Measurements from ENCODE around the gene ITSN1. TPM values are rescaled to one million over a fixed set of nuclear protein-coding genes. Genes with fewer than 3 reads are reported as not detected.

The ITSN1 gene
- total and polyA plus RNA-seq, 2 donors: 7.2 to 7.4 TPM

GRCh38 chr21:33647587-33647986 lies 5.3 kb downstream of the ITSN1 start:
- Histone ChIP-seq H3K36me3 (ENCODE audit: control insufficient read depth in 2 of 2, insufficient read depth in 2 of 2, low read length in 1 of 2) (no peaks in the 10 kb centered on the region), H3K27me3 (ENCODE audit: control insufficient read depth in 2 of 2, insufficient read depth in 1 of 2, low read length in 1 of 2) (peaks cover 7 to 10% of the 10 kb centered on the region in 2 donors), H3K4me3 (ENCODE audit: low read length in 2 of 2) (no peak overlapping the region), H3K27ac (ENCODE audit: low read depth in 1 of 2, low read length in 1 of 2) (no peak overlapping the region), H3K4me1 (ENCODE audit: control insufficient read depth in 2 of 2, insufficient read depth in 2 of 2, low read length in 2 of 2) (peaks cover 4 to 6% of the 10 kb centered on the region in 2 donors), H3K9me3 (ENCODE audit: control insufficient read depth in 2 of 2, insufficient read depth in 1 of 2, low read length in 1 of 2) (no peaks in the 10 kb centered on the region)
- no peak for DNase-seq (ENCODE audit: low read depth in 6 of 9, low spot score in 9 of 9)
- 97% methylated on average over 3 of the region's 3 CpGs for WGBS

GRCh38 chr21:33648555-33648954 lies 6.3 kb downstream of the ITSN1 start:
- H3K27ac ChIP-seq (ENCODE audit: low read depth in 1 of 2, low read length in 1 of 2): no peak overlapping the region
- H3K4me1 ChIP-seq (ENCODE audit: control insufficient read depth in 2 of 2, insufficient read depth in 2 of 2, low read length in 2 of 2): peaks cover 2 to 4% of the 10 kb centered on the region in 2 donors
- peaks cover 4 to 6% of the 10 kb centered on the region in 2 donors for H3K27me3 ChIP-seq (ENCODE audit: control insufficient read depth in 2 of 2, insufficient read depth in 1 of 2, low read length in 1 of 2)
- H3K4me3 ChIP-seq (ENCODE audit: low read length in 2 of 2): no peak overlapping the region
- H3K9me3 ChIP-seq (ENCODE audit: control insufficient read depth in 2 of 2, insufficient read depth in 1 of 2, low read length in 1 of 2): no peaks in the 10 kb centered on the region
- no peaks in the 10 kb centered on the region for H3K36me3 ChIP-seq (ENCODE audit: control insufficient read depth in 2 of 2, insufficient read depth in 2 of 2, low read length in 1 of 2)
- WGBS: 100% methylated on average over 1 of the region's 1 CpG
- no peak for DNase-seq (ENCODE audit: low read depth in 6 of 9, low spot score in 9 of 9)

GRCh38 chr21:33650230-33650629 lies 7.9 kb downstream of the ITSN1 start:
- Histone ChIP-seq H3K4me1 (ENCODE audit: control insufficient read depth in 2 of 2, insufficient read depth in 2 of 2, low read length in 2 of 2) (peaks cover 0 to 2% of the 10 kb centered on the region in 2 donors), H3K4me3 (ENCODE audit: low read length in 2 of 2) (no peak overlapping the region), H3K9me3 (ENCODE audit: control insufficient read depth in 2 of 2, insufficient read depth in 1 of 2, low read length in 1 of 2) (no peaks in the 10 kb centered on the region), H3K36me3 (ENCODE audit: control insufficient read depth in 2 of 2, insufficient read depth in 2 of 2, low read length in 1 of 2) (no peaks in the 10 kb centered on the region), H3K27me3 (ENCODE audit: control insufficient read depth in 2 of 2, insufficient read depth in 1 of 2, low read length in 1 of 2) (no peaks in the 10 kb centered on the region), H3K27ac (ENCODE audit: low read depth in 1 of 2, low read length in 1 of 2) (no peak overlapping the region)
- WGBS: 95% methylated on average over 7 of the region's 7 CpGs
- DNase-seq (ENCODE audit: low read depth in 6 of 9, low spot score in 9 of 9): no peak

- Histone ChIP-seq H3K4me3 (ENCODE audit: low read length in 2 of 2) (no peak overlapping the region), H3K27me3 (ENCODE audit: control insufficient read depth in 2 of 2, insufficient read depth in 1 of 2, low read length in 1 of 2) (no peaks in the 10 kb centered on the region), H3K9me3 (ENCODE audit: control insufficient read depth in 2 of 2, insufficient read depth in 1 of 2, low read length in 1 of 2) (no peaks in the 10 kb centered on the region), H3K36me3 (ENCODE audit: control insufficient read depth in 2 of 2, insufficient read depth in 2 of 2, low read length in 1 of 2) (no peaks in the 10 kb centered on the region), H3K4me1 (ENCODE audit: control insufficient read depth in 2 of 2, insufficient read depth in 2 of 2, low read length in 2 of 2) (peaks cover 0 to 2% of the 10 kb centered on the region in 2 donors), H3K27ac (ENCODE audit: low read depth in 1 of 2, low read length in 1 of 2) (no peak overlapping the region)
- no peak for DNase-seq (ENCODE audit: low read depth in 6 of 9, low spot score in 9 of 9)
- WGBS: 98% methylated on average over 7 of the region's 7 CpGs
Measured at GRCh38 chr21:33650929-33651509, 8.7 kb downstream of the ITSN1 start.

GRCh38 chr21:33651965-33652680 lies 9.8 kb downstream of the ITSN1 start:
- H3K27me3 ChIP-seq (ENCODE audit: control insufficient read depth in 2 of 2, insufficient read depth in 1 of 2, low read length in 1 of 2): no peaks in the 10 kb centered on the region
- peaks cover 0 to 2% of the 10 kb centered on the region in 2 donors for H3K4me1 ChIP-seq (ENCODE audit: control insufficient read depth in 2 of 2, insufficient read depth in 2 of 2, low read length in 2 of 2)
- 97% methylated on average over 8 of the region's 8 CpGs for WGBS
- H3K27ac ChIP-seq (ENCODE audit: low read depth in 1 of 2, low read length in 1 of 2): no peak overlapping the region
- no peaks in the 10 kb centered on the region for H3K36me3 ChIP-seq (ENCODE audit: control insufficient read depth in 2 of 2, insufficient read depth in 2 of 2, low read length in 1 of 2)
- no peak for DNase-seq (ENCODE audit: low read depth in 6 of 9, low spot score in 9 of 9)
- H3K9me3 ChIP-seq (ENCODE audit: control insufficient read depth in 2 of 2, insufficient read depth in 1 of 2, low read length in 1 of 2): no peaks in the 10 kb centered on the region
- H3K4me3 ChIP-seq (ENCODE audit: low read length in 2 of 2): no peak overlapping the region

- no peaks in the 10 kb centered on the region for H3K27me3 ChIP-seq (ENCODE audit: control insufficient read depth in 2 of 2, insufficient read depth in 1 of 2, low read length in 1 of 2)
- H3K9me3 ChIP-seq (ENCODE audit: control insufficient read depth in 2 of 2, insufficient read depth in 1 of 2, low read length in 1 of 2): no peaks in the 10 kb centered on the region
- H3K4me3 ChIP-seq (ENCODE audit: low read length in 2 of 2): no peak overlapping the region
- WGBS: 98% methylated on average over 4 of the region's 4 CpGs
- H3K27ac ChIP-seq (ENCODE audit: low read depth in 1 of 2, low read length in 1 of 2): no peak overlapping the region
- H3K4me1 ChIP-seq (ENCODE audit: control insufficient read depth in 2 of 2, insufficient read depth in 2 of 2, low read length in 2 of 2): peaks cover 0 to 2% of the 10 kb centered on the region in 2 donors
- DNase-seq (ENCODE audit: low read depth in 6 of 9, low spot score in 9 of 9): no peak
- H3K36me3 ChIP-seq (ENCODE audit: control insufficient read depth in 2 of 2, insufficient read depth in 2 of 2, low read length in 1 of 2): no peaks in the 10 kb centered on the region
Measured at GRCh38 chr21:33654412-33654811, 12.1 kb downstream of the ITSN1 start.

GRCh38 chr21:33655588-33656221 lies 13.4 kb downstream of the ITSN1 start:
- H3K27me3 ChIP-seq (ENCODE audit: control insufficient read depth in 2 of 2, insufficient read depth in 1 of 2, low read length in 1 of 2): no peaks in the 10 kb centered on the region
- no peaks in the 10 kb centered on the region for H3K36me3 ChIP-seq (ENCODE audit: control insufficient read depth in 2 of 2, insufficient read depth in 2 of 2, low read length in 1 of 2)
- H3K4me3 ChIP-seq (ENCODE audit: low read length in 2 of 2): no peak overlapping the region
- no peak for DNase-seq (ENCODE audit: low read depth in 6 of 9, low spot score in 9 of 9)
- WGBS: 94% methylated on average over 8 of the region's 8 CpGs
- no peaks in the 10 kb centered on the region for H3K9me3 ChIP-seq (ENCODE audit: control insufficient read depth in 2 of 2, insufficient read depth in 1 of 2, low read length in 1 of 2)
- no peak overlapping the region for H3K27ac ChIP-seq (ENCODE audit: low read depth in 1 of 2, low read length in 1 of 2)
- H3K4me1 ChIP-seq (ENCODE audit: control insufficient read depth in 2 of 2, insufficient read depth in 2 of 2, low read length in 2 of 2): peaks cover 0 to 2% of the 10 kb centered on the region in 2 donors

- WGBS: 69% methylated on average over 8 of the region's 8 CpGs
- Histone ChIP-seq H3K4me3 (ENCODE audit: low read length in 2 of 2) (no peak overlapping the region), H3K4me1 (ENCODE audit: control insufficient read depth in 2 of 2, insufficient read depth in 2 of 2, low read length in 2 of 2) (peaks cover 0 to 2% of the 10 kb centered on the region in 2 donors), H3K27ac (ENCODE audit: low read depth in 1 of 2, low read length in 1 of 2) (no peak overlapping the region), H3K9me3 (ENCODE audit: control insufficient read depth in 2 of 2, insufficient read depth in 1 of 2, low read length in 1 of 2) (no peaks in the 10 kb centered on the region), H3K27me3 (ENCODE audit: control insufficient read depth in 2 of 2, insufficient read depth in 1 of 2, low read length in 1 of 2) (no peaks in the 10 kb centered on the region), H3K36me3 (ENCODE audit: control insufficient read depth in 2 of 2, insufficient read depth in 2 of 2, low read length in 1 of 2) (no peaks in the 10 kb centered on the region)
- no peak for DNase-seq (ENCODE audit: low read depth in 6 of 9, low spot score in 9 of 9)
Measured at GRCh38 chr21:33657124-33657820, 15.0 kb downstream of the ITSN1 start.
